HG02763 (cell line): ENCODE measurements around the gene DUSP10.
A peak's percentile ranks its signal among the peaks of the same experiment; 100 is the strongest.

Source experiments
- ATAC-seq: cut with Tn5 transposase; IDR thresholded peaks from one replicate; pipeline ENCODE4 v1.9.1; 2021; ENCODE audit warnings: mild to moderate bottlenecking, moderate library complexity; ENCODE audit not compliant: unreplicated experiment

Gene DUSP10

DNA sequence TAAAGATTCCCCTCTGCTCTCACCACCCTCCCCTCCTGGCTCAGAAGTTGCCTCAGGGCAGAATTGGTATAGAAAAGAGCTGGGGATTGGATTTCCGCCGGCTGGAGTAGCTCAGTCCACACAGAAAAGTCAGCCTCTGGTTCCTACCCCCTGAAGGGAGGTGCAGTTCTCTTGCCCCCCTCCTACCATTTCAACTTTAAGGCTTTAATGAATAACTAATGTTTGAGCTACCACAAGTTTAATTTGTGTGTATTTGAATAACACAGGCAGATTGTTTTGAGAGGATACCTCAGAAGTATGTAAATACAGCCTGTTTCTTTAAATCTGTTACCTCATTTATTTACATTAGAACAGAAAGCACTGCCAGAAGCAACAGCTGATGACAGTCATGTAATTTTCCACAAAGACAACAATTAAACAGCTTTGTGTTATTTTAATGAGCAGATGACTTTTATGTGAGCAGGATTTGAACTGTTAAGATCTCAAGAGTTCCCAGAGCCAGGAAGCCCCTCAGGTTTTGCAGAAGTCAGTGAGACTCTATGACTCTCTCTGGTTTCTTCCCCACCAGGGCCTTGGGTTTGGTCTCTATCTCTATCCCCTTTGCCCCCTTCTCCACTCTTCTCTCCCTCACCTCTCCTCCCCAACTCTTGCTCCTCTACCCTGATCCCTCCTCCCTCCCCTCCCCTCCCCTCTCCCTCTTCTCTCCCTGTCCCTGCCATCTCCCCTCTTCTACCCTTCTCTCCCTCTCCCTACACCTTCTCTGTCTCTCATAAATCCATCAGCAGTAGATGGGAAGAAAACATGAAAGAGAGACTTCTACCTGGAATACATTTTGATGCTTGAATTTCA is 26.3 kb downstream of the DUSP10 start:
- no peak for ATAC-seq

DNA sequence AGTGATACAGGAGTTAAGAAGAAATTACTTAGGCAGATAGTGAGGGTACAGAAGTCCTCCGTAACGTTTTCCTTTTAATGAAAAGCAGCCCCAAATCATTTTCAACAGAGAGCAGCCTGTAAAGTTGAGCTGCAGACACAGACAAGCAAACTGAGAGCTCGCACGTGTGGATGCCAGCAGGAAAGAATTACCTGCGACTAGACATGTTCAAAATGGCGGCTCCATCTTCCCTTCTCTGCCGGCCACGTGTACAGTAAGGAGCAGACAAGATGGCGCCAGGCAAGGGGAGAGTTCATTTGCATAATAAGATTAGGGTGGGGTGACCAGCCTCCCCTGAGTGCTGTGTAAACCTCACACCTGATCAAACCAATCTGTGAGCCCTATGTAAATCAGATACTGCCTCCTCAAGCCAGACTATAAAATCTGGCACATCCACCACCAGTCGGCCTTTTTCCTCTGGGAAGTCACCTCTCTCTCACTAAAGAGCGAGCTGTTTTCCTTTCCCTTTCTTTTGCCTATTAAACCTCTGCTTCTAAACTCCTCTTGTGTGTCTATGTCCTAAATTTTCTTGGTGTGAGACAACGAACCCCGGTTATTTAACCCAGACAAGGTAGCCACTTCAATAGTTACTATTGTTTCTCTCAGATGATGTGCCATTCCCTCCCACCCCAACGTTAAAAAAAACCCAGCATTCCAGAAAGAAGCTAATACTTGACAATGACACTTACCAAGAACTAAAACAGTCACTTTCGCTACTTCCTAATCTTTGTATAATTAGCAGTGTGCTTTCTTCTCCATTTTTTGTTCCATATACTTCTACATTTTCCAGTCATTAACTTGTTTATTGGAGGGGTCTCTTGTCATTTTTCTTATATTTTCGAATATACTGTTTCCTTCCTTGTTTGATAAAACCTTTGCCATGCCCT is 27.4 kb downstream of the DUSP10 start:
- ATAC-seq, result no peak

DNA sequence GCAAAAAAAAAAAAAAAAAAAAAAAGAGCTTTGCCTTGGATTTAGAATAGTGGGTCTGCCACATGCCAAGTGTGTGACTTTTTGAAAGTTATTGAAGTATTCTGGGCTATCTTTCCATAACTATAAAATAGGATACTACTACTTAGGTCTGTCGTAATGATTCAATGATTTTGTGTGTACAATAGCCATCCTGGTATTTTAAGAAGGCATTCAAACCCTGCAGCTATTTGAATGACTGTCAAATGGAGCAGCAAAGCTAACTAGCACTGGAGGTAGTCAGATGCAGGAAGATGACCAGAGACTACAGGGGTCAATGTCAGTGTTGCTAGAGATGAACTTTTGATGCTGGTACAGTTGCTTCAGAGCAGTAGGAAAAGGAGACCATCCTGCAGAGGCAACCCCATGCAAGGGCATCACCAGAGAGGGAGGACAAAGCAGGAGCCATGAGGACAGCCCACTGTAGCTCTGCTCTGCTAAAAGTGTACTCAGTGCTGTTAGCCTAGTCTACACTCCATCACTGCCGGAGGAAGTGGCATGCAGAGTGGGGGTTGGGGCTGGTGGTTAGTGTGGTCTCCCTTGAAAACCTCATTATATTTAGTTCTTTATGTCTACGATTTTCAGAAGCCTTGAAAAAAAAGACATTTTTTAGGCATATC is 29.0 kb downstream of the DUSP10 start:
- peak; percentile 60 for ATAC-seq

DNA sequence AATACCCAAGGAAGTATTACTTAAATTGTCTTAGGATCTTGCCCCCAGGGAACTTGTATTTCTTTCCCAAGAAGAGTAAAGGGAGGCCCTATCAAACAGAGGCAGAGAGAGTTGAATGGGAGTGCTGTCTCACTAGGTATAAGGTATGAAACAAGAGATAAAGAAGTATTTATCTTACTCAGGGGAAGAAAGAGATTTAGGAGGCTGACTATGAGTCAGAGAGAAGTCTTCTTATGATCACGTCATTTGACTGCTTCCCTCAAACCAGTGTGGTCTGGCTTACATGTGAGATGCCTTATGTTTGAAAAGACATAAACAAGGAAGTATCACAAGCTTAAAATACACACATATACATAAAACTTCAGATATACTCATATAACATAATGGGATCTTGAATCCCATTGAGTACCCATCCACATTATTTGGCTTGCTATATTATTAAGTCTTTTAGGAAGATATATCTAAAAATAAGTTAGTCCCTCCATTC is 29.6 kb downstream of the DUSP10 start:
- peak; percentile 43 for ATAC-seq

DNA sequence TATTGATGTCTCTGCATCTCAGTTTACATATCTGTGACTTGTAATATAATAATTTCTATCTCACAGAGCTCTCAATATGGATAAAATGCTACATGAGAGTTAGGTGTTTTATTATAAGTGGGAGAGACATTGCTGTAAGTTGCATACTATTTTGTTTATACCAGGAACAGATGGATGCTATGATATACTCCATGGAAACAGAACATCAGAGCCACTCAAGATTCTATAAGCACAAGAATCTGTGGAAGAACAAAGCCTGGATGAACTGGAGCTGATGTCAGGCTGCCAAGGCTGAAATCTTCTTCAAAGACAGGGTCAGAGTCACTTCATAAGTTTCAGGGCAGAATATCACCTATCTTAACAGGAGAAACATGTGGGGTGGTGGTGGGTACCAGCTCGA is 30.2 kb downstream of the DUSP10 start:
- no peak for ATAC-seq

DNA sequence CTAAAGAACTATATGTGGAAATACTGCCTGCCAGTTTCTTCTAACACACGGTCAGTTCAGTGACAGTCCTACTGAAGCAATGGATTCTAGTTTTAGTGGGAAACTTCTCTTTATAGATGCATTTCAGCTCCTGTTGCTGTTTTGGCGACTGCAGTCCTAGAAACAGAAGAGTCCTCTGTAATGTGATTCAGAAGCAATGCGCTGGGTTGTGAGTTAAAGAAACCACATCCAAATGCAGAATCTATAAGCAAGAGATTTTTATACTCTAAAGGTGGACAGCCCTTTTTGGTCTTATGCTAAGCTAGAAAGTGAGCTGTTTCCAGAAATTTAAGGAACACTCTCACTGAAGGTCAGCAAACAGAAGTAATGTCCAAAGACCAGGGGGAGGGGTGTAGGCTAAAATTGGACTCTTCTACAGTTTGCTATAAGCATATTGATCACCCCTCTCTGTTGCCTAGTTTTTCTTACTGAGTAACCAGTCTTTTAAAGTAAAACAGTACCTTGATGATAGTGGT is 30.8 kb downstream of the DUSP10 start:
- no peak for ATAC-seq

DNA sequence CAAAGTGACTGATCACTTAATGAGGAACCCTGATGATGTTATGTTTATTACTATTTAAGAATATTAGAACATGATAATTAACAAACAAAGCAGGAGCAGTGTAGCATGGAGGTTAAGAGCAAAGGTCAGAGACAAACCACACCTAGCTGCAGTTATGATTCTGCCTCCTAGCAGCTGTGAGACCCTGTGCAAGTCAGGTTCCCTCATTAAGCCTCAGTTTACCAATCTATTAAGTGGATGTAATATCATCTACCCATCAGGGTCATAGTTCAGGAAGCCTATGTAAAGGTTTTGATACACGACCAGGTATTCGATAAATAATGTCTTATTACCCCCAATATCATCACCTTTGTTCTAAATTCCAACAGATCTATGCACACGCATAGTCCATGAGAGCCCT is 32.0 kb downstream of the DUSP10 start:
- ATAC-seq, result no peak

DNA sequence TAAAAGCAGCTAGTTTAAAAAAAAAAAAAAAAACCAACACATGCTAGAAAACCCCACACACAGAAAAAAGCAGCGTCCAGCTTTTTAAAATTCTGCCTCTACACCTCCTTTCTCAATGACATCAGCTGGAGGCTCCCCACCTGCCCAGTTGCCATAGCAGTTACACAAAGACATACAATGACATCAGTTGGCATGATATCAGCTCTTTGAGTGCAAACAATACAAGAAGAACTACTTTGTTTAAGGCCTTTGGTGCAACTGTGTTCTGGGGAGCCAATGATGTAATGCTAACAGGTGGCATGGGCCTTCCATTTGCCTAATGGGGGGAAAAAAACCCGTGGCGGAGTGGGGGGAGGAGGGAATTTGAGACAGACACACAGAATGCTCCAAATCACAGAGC is 32.9 kb downstream of the DUSP10 start:
- peak; percentile 33 for ATAC-seq

DNA sequence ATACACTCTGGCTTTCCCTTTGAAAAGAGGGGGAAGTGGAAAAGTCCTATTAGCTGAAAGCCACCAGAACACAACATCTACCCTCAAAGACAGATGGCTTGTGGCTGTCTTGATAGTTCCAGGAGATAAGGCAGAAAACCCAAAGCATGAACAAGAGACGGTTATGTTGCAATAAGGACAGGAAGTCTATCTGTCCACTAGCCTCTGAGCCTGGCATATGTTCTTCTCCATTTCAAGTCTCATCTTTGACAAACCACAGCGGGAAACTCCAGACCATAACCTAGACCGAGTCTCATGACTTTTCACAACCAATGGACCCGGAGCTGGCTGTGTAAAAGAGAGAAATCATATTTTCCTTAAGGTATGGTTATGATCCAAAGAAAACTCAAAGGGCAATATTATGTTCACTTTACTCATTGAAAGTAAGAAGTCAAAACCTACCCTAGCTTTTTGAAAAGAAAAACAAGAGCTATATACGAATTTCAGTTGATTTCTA is 33.8 kb downstream of the DUSP10 start:
- ATAC-seq, result peak; percentile 49

DNA sequence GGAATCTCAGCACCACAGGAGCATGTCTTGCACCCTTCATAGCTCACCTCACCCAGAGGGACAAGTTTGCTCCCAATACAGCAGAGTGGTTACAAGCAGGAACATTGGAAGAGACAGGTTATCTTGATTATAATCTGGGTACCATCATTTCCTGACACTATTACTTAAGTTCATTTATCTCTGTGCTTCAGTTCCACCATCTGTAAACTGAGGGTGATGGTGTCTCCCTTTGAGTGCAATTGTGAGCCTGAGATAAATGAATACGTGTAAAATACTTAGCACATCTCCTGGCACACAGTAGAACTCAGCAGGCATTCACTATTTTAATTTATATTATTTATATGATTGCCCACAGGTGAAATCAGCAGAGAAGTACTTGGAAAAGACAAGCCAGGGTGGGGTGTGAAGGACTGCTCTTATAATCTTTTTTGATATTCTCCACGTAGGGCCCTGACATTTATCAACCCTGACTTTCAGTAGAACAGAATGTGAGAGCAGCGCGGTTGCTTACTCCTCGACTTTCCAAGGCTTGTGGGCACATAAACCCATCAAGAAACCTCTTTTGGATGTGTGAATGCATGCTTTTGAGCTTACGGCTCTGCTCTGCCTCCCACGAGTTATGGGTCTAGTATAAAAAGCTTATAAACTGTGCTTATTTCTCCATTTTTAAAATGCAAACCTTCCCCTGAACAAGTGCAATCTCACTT is 34.9 kb downstream of the DUSP10 start:
- no peak for ATAC-seq

DNA sequence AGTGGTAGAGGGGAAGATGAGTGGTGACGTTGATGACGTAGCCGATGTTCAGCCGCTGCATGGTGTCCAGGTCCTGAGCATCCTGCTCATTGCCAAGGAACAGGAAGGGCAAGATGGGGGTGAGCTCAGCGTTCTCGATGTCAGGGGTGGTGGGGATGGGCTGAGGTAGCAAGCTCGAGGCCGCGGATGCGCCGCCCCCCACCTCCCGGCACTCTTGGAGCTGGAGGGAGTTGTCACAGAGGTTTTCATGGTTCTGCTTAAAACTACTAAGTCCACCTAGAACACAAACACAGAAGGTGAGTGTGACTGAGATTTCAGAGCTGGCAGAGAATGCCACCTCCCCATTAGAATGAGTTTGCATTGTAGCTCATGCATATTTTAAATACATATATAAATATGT is 35.7 kb downstream of the DUSP10 start:
- no peak for ATAC-seq

DNA sequence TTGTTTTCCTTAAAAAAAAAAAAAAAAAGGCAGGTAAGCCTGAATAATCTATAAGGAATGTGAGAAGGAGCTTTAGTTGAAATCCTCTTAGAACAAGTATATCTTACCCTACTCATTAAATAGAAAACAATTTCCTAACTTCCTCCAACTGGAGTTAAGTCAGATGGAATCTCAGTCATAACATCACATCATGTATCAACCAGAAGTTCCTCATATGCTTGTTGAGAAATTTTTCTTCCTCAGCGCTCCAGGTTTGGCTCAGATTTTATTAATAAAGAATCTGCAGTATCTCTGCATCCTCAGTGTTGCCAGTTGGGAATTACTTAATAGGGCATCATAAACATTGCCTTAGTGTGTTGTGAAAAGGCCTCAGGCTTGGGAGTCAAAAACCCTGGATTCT is 37.6 kb downstream of the DUSP10 start:
- no peak for ATAC-seq

DNA sequence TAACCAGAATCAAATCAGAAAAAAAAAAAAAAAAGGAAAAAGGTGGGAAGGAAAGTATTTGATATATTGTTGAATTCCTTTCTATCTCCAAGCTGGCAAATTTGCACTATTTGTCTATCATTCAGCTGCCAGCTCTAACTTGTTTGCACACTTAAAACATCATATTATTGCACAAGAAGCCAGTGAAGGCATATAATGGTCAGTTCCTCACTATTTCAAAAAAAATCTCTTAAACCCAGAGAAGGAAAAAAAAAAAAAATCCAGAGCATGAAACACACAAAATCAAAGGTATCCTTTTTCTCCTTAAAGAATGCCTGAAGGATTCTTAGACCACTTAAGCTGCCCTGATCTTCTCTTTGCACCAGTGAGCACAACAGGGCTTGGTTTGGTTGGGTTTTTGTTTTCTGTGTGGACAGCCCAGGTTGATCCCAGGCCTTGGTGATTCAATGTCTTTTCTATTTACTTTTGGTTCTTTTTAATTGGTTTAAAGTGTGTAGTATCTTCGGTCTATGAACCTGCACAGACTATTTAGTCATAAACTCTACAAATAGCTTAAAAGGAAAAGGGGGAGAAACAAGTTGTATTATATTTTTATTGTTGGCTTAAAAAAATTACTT is 40.2 kb downstream of the DUSP10 start:
- ATAC-seq, result no peak

DNA sequence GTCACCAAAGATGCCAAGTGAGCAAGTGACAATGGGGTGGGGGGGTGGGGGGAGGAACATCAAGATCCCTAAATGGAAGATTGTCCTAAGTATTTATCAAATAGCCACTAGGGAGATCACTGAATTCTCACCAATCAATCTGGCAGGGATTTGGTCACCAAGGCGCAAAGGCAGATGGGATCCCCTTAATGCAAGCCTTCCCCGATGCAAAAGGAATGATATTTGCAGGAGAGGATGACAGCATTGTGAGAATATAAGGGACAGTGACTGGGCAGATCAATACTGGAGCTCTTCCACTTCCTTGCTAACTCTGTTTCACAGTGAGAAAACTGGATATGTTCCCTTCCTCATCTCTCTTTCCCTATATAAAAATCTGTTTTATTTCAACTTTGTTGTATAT is 40.9 kb downstream of the DUSP10 start:
- ATAC-seq, result no peak

DNA sequence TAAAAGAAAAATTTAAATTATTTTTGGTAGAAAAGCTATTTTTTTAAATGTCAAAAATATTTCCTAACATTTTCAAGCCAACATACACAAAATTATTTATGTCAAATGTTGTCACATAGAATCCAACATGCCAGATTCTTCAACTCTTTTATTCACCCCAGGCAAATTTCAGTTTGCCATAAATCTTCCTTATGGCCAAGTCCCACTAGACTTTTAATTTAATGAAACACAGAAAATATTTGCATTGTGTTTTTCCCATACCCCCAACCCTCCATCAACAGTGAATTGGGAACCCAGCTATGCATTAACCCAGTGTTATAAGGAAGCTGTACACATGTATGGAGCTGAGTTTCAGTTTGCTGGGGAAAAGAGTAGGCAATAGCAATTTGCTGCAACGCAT is 41.4 kb downstream of the DUSP10 start:
- no peak for ATAC-seq

DNA sequence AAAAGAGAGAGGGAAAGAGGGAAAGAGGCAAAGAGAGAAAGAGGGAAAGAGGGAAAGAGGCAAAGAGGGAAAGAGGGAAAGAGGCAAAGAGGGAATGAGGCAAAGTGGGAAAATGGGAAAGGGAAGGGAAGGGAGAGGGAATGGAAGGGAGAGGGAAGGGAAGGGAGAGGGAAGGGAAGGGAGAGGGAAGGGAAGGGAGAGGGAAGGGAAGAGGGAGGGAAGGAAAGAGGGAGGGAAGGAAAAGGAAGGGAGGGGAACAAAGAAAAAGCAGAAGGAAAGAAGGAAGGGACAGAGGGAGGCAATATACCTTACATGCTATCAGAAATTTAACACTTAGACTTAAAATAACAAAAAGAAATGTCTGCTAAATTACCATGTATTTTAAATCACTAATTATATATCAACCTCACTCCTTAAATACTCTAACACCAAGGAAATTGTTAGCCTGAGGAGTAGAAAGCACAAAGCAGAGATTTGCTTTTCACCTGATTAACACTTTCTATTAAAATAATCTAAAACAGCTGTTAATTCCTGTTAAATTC is 41.8 kb downstream of the DUSP10 start:
- ATAC-seq, result no peak

DNA sequence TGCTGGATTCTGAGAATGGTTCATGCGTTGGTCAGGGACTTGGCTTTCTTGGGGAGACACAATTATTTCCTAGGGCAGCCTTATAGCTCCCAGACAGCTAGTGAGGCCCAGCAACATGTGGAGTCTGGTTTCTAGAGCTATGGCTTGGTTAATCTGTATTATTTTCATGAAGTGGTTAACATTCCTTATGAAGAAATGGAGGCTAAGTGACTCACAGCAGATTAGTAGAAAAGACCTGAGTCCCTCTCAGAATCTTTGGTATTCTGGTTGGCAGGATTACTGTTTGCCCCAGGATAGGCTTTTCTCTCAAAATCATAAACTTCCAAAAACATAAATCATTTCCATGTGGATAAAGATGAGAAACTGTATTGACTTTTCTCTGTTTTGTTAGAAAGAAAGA is 42.3 kb downstream of the DUSP10 start:
- no peak for ATAC-seq

DNA sequence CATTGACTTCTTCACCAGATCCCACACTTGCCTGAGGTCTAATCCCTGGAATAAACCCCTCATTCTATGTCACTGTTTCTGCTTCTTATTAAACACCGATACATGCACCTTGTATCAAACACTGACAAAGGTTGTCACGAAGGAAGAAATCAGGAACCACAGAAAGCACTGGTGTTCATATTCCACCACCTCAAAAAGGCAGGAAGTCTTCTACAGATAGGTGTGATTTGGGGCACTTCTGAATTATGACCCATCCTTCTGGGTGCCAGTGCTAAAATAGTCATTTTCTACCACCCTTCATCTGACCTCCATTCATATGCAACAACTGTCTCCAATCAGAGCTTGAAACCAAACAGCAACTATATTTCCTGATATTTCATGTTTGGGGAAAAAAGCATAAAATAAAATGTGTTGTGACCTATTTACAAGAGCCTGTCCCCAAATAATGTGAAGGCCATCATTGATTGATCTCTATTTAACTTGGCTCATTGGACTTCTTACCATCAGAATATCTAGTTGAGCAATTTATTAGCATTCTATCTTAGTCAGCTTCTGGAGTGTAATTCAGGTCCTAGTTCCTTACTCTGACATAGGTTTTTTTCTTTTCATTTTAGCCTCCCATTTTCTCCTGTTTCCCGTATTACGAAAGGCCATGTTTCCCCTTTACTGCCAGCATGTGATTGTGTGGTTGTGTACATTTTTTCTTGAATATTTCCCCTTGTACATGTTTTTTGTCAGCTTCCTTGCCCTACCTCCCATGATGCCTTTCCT is 43.1 kb downstream of the DUSP10 start:
- ATAC-seq, result no peak

DNA sequence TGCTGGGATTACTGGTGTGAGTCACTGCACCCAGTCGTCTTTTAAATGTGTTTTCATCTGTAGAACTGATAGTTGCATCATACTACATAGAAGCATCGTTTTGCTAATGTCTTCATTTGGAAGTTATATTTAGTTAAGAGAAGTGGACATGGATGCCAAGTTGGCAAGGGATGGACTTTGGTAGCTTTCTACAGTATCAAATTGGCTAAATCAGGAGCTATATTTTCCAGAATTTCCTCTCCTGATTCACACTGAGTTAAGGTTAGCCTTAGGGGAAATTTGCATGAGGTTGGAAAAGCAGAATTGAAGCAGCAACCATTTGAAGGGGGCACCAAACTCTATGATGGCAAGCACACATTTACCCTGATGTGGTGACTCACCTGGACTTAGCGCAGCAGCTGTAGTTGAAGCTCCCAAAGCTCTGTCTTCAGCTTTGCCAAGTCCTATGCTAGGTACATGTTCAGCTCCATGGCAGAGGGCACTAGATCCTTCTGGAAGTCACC is 43.9 kb downstream of the DUSP10 start:
- ATAC-seq, result no peak
